HG02870 (cell line): ENCODE measurements around the gene FAM241A.

ENCODE experiments used
- ATAC-seq: cut with Tn5 transposase; IDR thresholded peaks from one replicate; pipeline ENCODE4 v1.9.1; 2021; ENCODE audit warnings: mild to moderate bottlenecking, moderate library complexity; ENCODE audit not compliant: unreplicated experiment

FAM241A gene

DNA sequence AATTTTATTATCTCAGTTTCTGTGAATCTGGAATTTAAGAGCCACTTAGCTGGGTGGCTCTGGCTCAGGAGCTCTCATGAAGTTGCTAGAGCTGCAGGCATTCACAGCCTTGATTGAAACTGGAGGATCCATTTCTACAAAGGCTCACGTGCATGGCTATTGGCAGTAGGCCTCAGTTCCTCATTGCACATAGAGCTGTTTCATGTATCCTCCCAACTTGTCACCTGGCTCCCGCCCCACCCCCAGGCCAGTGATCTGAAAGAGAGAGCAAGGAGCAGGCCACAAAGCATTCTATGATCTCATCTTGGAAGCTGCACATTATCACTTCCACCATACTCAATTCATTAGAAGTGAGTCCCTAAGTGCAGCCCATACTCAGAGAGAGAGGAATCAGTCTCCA is 67.8 kb downstream of the FAM241A start:
- ATAC-seq, result peak; percentile 66

- ATAC-seq, result no peak
Observed at GRCh38 chr4:112213856-112214255, 68.6 kb downstream of the FAM241A start.

- ATAC-seq, result peak; percentile 52
Observed at GRCh38 chr4:112214390-112215264, 69.4 kb downstream of the FAM241A start.

DNA sequence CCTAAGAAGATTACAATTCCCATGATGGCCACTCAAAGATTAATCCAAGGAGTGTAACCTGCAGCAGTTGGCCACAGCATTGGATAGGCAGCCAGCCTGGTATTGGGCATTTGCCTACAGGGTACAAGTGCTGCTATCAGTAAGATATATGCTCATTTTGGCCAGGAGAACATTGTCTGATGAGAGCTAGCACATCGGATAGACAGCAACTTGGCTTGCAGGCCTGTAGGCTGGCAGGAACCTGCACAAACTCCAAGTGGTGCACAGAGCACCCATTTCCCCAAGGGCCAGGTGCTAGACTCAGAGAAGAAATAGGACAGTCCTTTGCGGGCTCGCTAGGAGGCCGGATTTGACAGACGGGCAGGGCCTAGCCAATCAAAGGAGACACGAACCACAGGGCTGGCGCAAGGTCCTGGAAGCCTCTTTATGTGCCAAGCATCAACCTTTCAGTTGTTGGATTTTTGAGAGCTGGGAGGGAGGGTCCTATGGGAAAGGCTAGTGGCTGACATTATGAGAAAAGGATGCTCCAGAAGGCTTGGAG is 74.6 kb downstream of the FAM241A start:
- ATAC-seq, result no peak

GRCh38 chr4:112222219-112222955 is 77.1 kb downstream of the FAM241A start:
- ATAC-seq, result no peak

- ATAC-seq, result no peak
Observed at GRCh38 chr4:112225157-112225556, 79.9 kb downstream of the FAM241A start.

- peak; percentile 79 for ATAC-seq
Observed at GRCh38 chr4:112230879-112231778, 85.9 kb downstream of the FAM241A start.

- ATAC-seq, result peak; percentile 60
Observed at GRCh38 chr4:112231779-112232713, 86.8 kb downstream of the FAM241A start, which contains the start of gene AP1AR. Gene AP1AR, plus strand, starts transcription at chr4:112231787. Its CDS starts 305 bp downstream, at chr4:112232092.

GRCh38 chr4:112234952-112235609 is 89.8 kb downstream of the FAM241A start:
- ATAC-seq, result no peak

DNA sequence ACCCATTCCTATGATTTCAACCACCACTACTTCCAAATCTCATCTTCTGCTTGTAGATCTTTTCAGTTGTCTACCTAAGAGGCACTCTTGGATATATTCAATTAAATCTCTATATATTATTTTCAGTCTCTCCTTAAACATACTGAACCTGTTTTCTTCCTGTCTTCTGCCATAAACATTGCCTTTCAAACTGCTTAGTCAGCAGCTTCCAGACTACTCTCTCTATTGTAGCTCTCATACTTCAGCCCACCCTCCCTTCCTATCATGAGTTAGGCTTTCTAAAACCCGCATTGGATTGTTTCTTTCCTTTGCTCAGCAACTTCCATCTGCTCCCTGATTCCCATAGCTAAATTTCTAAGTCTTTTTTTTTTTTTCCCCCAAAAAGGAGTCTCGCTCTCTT is 90.8 kb downstream of the FAM241A start:
- ATAC-seq, result no peak

DNA sequence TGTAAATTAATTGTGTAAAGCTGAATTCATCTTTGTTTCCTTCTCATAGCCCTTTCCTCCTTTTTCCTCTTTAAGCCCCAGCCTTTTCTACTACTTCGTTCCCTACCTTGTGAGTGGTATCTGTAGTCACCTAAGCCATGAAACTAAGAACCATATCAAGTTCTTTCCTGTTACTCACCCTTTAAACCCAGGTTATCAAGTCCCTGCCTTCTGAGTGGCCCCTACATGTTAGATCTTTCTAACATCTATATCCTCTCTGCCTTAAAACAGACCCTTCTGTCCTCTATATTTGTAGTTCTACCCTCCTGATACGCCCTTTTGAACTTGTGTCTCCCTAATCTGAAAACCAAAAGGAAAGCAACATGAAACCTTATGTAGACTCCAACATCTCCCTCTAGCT is 93.6 kb downstream of the FAM241A start:
- no peak for ATAC-seq
